ENCODE data around the gene TTC28.

- TF ChIP-seq CTCF (IDR thresholded peaks at IDR 0.05; ENCODE audit: low read depth, low read length) (no peak), POLR2A (IDR thresholded peaks at IDR 0.05; ENCODE audit: extremely low read depth, insufficient read length) (no peak), MAX (IDR thresholded peaks at IDR 0.05; ENCODE audit: low read depth, low read length) (no peak)
Observed at GRCh38 chr22:27993774-27994350, 685.8 kb downstream of the TTC28 start.

All from NB4 (cell line).